PC-9 (cell line): ENCODE measurements around the gene EXOC7. TPM values are rescaled to one million over a fixed set of nuclear protein-coding genes. Genes with fewer than 3 reads are reported as not detected.
A peak's percentile ranks its signal among the peaks of the same experiment; 100 is the strongest.

Source experiments
- BruUV-seq: library from RNA; stranded (reverse); fragments of 400-500 nt; replicated peaks from 2 replicates; lab custom pipeline; 2021; lab: Mats Ljungman, UMichigan
- CTCF ChIA-PET: fragments of 300-600 bp; sonication (Branson Sonifier 250); formaldehyde crosslinking; loops from one replicate; lab custom pipeline; 2022; ENCODE audit warnings: antibody characterized with exemption; lab: Charles Lee
- POLR2A ChIA-PET: fragments of 300-600 bp; sonication (Branson Sonifier 250); formaldehyde crosslinking; loops from one replicate; lab custom pipeline; 2022; ENCODE audit warnings: antibody characterized with exemption; ENCODE audit not compliant: unreplicated experiment; lab: Charles Lee
- DNase-seq, 2 experiments: peaks; one replicate each; pipeline versions ENCODE4 v3.0.0 to v3.0.0-alpha.2; 2015 to 2022; ENCODE audit warnings: mixed read lengths in 1 of 2
- H2AFZ ChIP-seq: fragments of 200-600 bp; sonication (generic); 2 replicates; pipeline ENCODE4 v1.8.1; 2017; ENCODE audit warnings: antibody characterized with exemption
- H3F3A ChIP-seq: fragments of 200-600 bp; sonication (generic); 2 replicates; pipeline ENCODE4 v1.8.1; 2017; ENCODE audit warnings: antibody characterized with exemption, mild to moderate bottlenecking, low read depth; ENCODE audit not compliant: insufficient read depth
- H3K27ac ChIP-seq: fragments of 200-600 bp; sonication (generic); 2 replicates; pipeline ENCODE4 v1.6.1; 2016; ENCODE audit warnings: mixed run types
- H3K27me3 ChIP-seq: fragments of 200-600 bp; sonication (generic); 2 replicates; pipeline ENCODE4 v1.6.1; 2016; ENCODE audit warnings: low read depth, mixed run types; ENCODE audit not compliant: insufficient read depth
- H3K36me3 ChIP-seq: fragments of 200-600 bp; sonication (generic); 2 replicates; pipeline ENCODE4 v1.6.1; 2016; ENCODE audit warnings: low read depth, mixed run types
- H3K4me1 ChIP-seq: fragments of 200-600 bp; sonication (generic); replicated peaks from 2 replicates; pipeline ENCODE4 v1.6.1; 2016; ENCODE audit warnings: mixed run types; ENCODE audit not compliant: insufficient read depth
- H3K4me2 ChIP-seq: fragments of 200-600 bp; sonication (generic); 2 replicates; pipeline ENCODE4 v1.6.1; 2017; ENCODE audit warnings: mixed run types
- H3K4me3 ChIP-seq: fragments of 200-600 bp; sonication (generic); 2 replicates; pipeline ENCODE4 v1.6.1; 2016; ENCODE audit warnings: mixed run types
- H3K79me2 ChIP-seq: fragments of 200-600 bp; sonication (generic); 2 replicates; pipeline ENCODE4 v1.6.1; 2017; ENCODE audit warnings: low read depth, mixed run types
- H3K9me2 ChIP-seq: fragments of 200-600 bp; sonication (generic); 2 replicates; pipeline ENCODE4 v1.8.1; 2017; ENCODE audit warnings: mild to moderate bottlenecking; ENCODE audit not compliant: insufficient read depth
- H3K9me3 ChIP-seq: fragments of 200-600 bp; sonication (generic); 2 replicates; pipeline ENCODE4 v1.8.1; 2016; ENCODE audit warnings: low read depth; ENCODE audit not compliant: insufficient read depth
- H4K20me1 ChIP-seq: fragments of 200-600 bp; sonication (generic); 2 replicates; pipeline ENCODE4 v1.8.1; 2017; ENCODE audit not compliant: insufficient read depth
- EZH2 ChIP-seq: fragments of 200-600 bp; sonication (generic); IDR thresholded peaks from 2 replicates; pipeline ENCODE4 v1.8.0; 2017; ENCODE audit warnings: antibody characterized with exemption, low read depth
- intact Hi-C: fragments of 100-400 bp; cut with micrococcal nuclease; formaldehyde crosslinking; loops from one replicate; pipeline ENCODE4 v1.10.0; 2022; ENCODE audit not compliant: unreplicated experiment
- total RNA-seq: library from RNA; stranded (reverse); gene quantifications from 2 replicates; pipeline ENCODE4 v1.2.3, GENCODE V29; 2021
- TF ChIP-seq, protein P1 (sequence below): fragments of 200-600 bp; sonication (generic); conservative IDR thresholded peaks from 2 replicates; pipeline ENCODE4 v1.6.1; 2017; ENCODE audit warnings: mixed run types, antibody characterized with exemption, mild to moderate bottlenecking, moderate library complexity

Gene EXOC7
- total RNA-seq, 1 experiment from 2014 or later: 131 TPM

- Histone ChIP-seq H3K27me3 (no peaks in the 10 kb centered on the region), H3K9me3 (no peaks in the 10 kb centered on the region), H2AFZ (no peak overlapping the region), H3K9me2 (no peaks in the 10 kb centered on the region), H4K20me1 (no peaks in the 10 kb centered on the region), H3K27ac (no peak overlapping the region), H3K4me2 (no peak overlapping the region), H3F3A (no peaks in the 10 kb centered on the region), H3K36me3 (no peaks in the 10 kb centered on the region), H3K4me1 (no peaks in the 10 kb centered on the region), H3K4me3 (no peak overlapping the region), H3K79me2 (no peaks in the 10 kb centered on the region)
- no TSS peak for BruUV-seq
- no peak for DNase-seq
- no peak for TF ChIP-seq EZH2
- TF ChIP-seq, protein P1, sequence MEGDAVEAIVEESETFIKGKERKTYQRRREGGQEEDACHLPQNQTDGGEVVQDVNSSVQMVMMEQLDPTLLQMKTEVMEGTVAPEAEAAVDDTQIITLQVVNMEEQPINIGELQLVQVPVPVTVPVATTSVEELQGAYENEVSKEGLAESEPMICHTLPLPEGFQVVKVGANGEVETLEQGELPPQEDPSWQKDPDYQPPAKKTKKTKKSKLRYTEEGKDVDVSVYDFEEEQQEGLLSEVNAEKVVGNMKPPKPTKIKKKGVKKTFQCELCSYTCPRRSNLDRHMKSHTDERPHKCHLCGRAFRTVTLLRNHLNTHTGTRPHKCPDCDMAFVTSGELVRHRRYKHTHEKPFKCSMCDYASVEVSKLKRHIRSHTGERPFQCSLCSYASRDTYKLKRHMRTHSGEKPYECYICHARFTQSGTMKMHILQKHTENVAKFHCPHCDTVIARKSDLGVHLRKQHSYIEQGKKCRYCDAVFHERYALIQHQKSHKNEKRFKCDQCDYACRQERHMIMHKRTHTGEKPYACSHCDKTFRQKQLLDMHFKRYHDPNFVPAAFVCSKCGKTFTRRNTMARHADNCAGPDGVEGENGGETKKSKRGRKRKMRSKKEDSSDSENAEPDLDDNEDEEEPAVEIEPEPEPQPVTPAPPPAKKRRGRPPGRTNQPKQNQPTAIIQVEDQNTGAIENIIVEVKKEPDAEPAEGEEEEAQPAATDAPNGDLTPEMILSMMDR: no peak
- ChIA-PET CTCF (no interaction called here), POLR2A (no interaction called here)
- intact Hi-C loops: no loop called here
These were observed 45.6 kb upstream of the EXOC7 start for GRCh38 chr17:76149214-76149613.

- TF ChIP-seq, protein P1: no peak; the same call in 1 of the 2 replicates
- TF ChIP-seq EZH2: no peak
- Histone ChIP-seq H3K9me2 (no peaks in the 10 kb centered on the region), H4K20me1 (no peaks in the 10 kb centered on the region), H3K27ac (no peak overlapping the region), H3K9me3 (no peaks in the 10 kb centered on the region), H3K4me2 (no peak overlapping the region), H3K79me2 (no peaks in the 10 kb centered on the region), H3K27me3 (no peaks in the 10 kb centered on the region), H2AFZ (no peak overlapping the region), H3K4me3 (no peak overlapping the region), H3K36me3 (no peaks in the 10 kb centered on the region), H3K4me1 (peaks cover 12% of the 10 kb centered on the region), H3F3A (peaks cover 2% of the 10 kb centered on the region; the same call in 1 of the 2 replicates)
- intact Hi-C loops: no loop called here
- BruUV-seq: no TSS peak
- no peak for DNase-seq
- CTCF ChIA-PET: interaction anchor here (0.7 kb wide), 1 partner anchor 15 kb away, joined by 16 read pairs; no protein-coding TSS in a partner anchor
- POLR2A ChIA-PET: no interaction called here
These were observed 44.4 kb upstream of the EXOC7 start for GRCh38 chr17:76148015-76148326.

- Histone ChIP-seq H3K79me2 (no peaks in the 10 kb centered on the region), H3K27ac (no peak overlapping the region), H3K9me2 (no peaks in the 10 kb centered on the region), H4K20me1 (no peaks in the 10 kb centered on the region), H3K4me1 (peaks cover 17% of the 10 kb centered on the region), H3K4me2 (no peak overlapping the region), H3F3A (peaks cover 8% of the 10 kb centered on the region; the same call in 1 of the 2 replicates), H3K4me3 (no peak overlapping the region), H3K27me3 (no peaks in the 10 kb centered on the region), H3K9me3 (no peaks in the 10 kb centered on the region), H2AFZ (no peak overlapping the region), H3K36me3 (no peaks in the 10 kb centered on the region)
- BruUV-seq: no TSS peak
- POLR2A ChIA-PET: interaction anchor here (0.6 kb wide), 1 partner anchor 127 kb away, joined by 3 read pairs; no protein-coding TSS in a partner anchor
- CTCF ChIA-PET: interaction anchor here (1.4 kb wide), 1 partner anchor 23 kb away, joined by 4 read pairs; no protein-coding TSS in a partner anchor
- TF ChIP-seq, protein P1: peak; percentile 67
- TF ChIP-seq EZH2: no peak
- no peak for DNase-seq
- intact Hi-C loops: no loop called here
These were observed 43.8 kb upstream of the EXOC7 start for GRCh38 chr17:76147211-76148014.
